Ishikawa (cell line): ENCODE measurements around the gene CHD5.

Experiments
- CEBPB ChIP-seq: IDR thresholded peaks from 2 replicates; pipeline ENCODE4 v1.6.1; 2012
- CREB1 ChIP-seq: IDR thresholded peaks from 2 replicates; pipeline ENCODE4 v1.6.1; 2012; ENCODE audit warnings: low read depth
- EGR1 ChIP-seq: IDR thresholded peaks from 2 replicates; pipeline ENCODE4 v1.6.1; 2012
- EP300 ChIP-seq: IDR thresholded peaks from 2 replicates; pipeline ENCODE4 v1.6.1; 2012; ENCODE audit warnings: borderline replicate concordance
- FOXM1 ChIP-seq: IDR thresholded peaks from 2 replicates; pipeline ENCODE4 v1.6.1; 2012; ENCODE audit warnings: low read depth, borderline replicate concordance
- MAX ChIP-seq: IDR thresholded peaks from 2 replicates; pipeline ENCODE4 v1.6.1; 2012
- NFIC ChIP-seq: IDR thresholded peaks from 2 replicates; pipeline ENCODE4 v1.6.1; 2012
- RAD21 ChIP-seq: IDR thresholded peaks from 2 replicates; pipeline ENCODE4 v1.6.1; 2012; ENCODE audit warnings: low read depth
- REST ChIP-seq: IDR thresholded peaks from 2 replicates; pipeline ENCODE4 v1.6.1; 2012; ENCODE audit warnings: low read depth, mild to moderate bottlenecking
- TAF1 ChIP-seq: IDR thresholded peaks from 2 replicates; pipeline ENCODE4 v1.6.1; 2012; ENCODE audit warnings: low read depth, mild to moderate bottlenecking
- TCF12 ChIP-seq: IDR thresholded peaks from 2 replicates; pipeline ENCODE4 v1.6.1; 2012; ENCODE audit warnings: low read depth
- TEAD4 ChIP-seq: IDR thresholded peaks from 2 replicates; pipeline ENCODE4 v1.6.1; 2012
- USF1 ChIP-seq: IDR thresholded peaks from 2 replicates; pipeline ENCODE4 v1.6.1; 2012
- YY1 ChIP-seq: IDR thresholded peaks from 2 replicates; pipeline ENCODE4 v1.6.1; 2012; ENCODE audit warnings: low read depth
- ZBTB7A ChIP-seq: IDR thresholded peaks from 2 replicates; pipeline ENCODE4 v1.6.1; 2012; ENCODE audit warnings: low read depth

The CHD5 gene

GRCh38 chr1:6090996-6091822, 88.9 kb downstream of the CHD5 start:
- TF ChIP-seq NFIC: no peak
- TF ChIP-seq MAX: no peak
- no peak for TF ChIP-seq CREB1
- no peak for TF ChIP-seq FOXM1

- no peak for TF ChIP-seq NFIC
- TF ChIP-seq TAF1: no peak
- no peak for TF ChIP-seq EGR1
- TF ChIP-seq RAD21: no peak
- no peak for TF ChIP-seq ZBTB7A
- TF ChIP-seq YY1: no peak
- no peak for TF ChIP-seq REST
- TF ChIP-seq EP300: no peak
These were observed 89.8 kb downstream of the CHD5 start for GRCh38 chr1:6090288-6090687.

- no peak for TF ChIP-seq CEBPB
- no peak for TF ChIP-seq MAX
- TF ChIP-seq EGR1: no peak
- no peak for TF ChIP-seq CREB1
- TF ChIP-seq USF1: no peak
- no peak for TF ChIP-seq EP300
- TF ChIP-seq TEAD4: no peak
- TF ChIP-seq REST: no peak
- TF ChIP-seq TAF1: no peak
- TF ChIP-seq RAD21: no peak
- no peak for TF ChIP-seq YY1
- no peak for TF ChIP-seq TCF12
- TF ChIP-seq NFIC: no peak
- TF ChIP-seq FOXM1: no peak
- no peak for TF ChIP-seq ZBTB7A
These were observed 91.2 kb downstream of the CHD5 start for GRCh38 chr1:6088956-6089355.

- TF ChIP-seq CREB1 (no peak), CEBPB (no peak), MAX (no peak), EGR1 (no peak), YY1 (no peak), TEAD4 (no peak), FOXM1 (no peak), REST (no peak), EP300 (no peak), RAD21 (no peak), NFIC (no peak), TCF12 (no peak), TAF1 (no peak), ZBTB7A (no peak), USF1 (no peak)
These were observed 92.2 kb downstream of the CHD5 start for GRCh38 chr1:6087958-6088357.
